Brain microvascular endothelial cell (primary cell): ENCODE data around the gene RARG.
A peak's percentile ranks its signal among the peaks of the same experiment; 100 is the strongest.

Experiments used
- DNase-seq: peaks from one replicate; pipeline ENCODE4 v3.0.0-alpha.2; 2020
- H3K27ac ChIP-seq: fragments of 250-450 bp; sonication (Bioruptor Pico); 2 replicates; pipeline ENCODE4 v1.5.1; 2020; ENCODE audit warnings: mild to moderate bottlenecking, moderate library complexity
- H3K27me3 ChIP-seq: fragments of 250-450 bp; sonication (Bioruptor Pico); replicated peaks from 2 replicates; pipeline ENCODE4 v1.5.1; 2020; ENCODE audit warnings: mild to moderate bottlenecking
- H3K36me3 ChIP-seq: fragments of 250-450 bp; sonication (Bioruptor Pico); replicated peaks from 2 replicates; pipeline ENCODE4 v1.5.1; 2020; ENCODE audit warnings: mild to moderate bottlenecking
- H3K4me3 ChIP-seq: 2 replicates; pipeline ENCODE4 v1.5.1; 2011; ENCODE audit warnings: low read depth, mild to moderate bottlenecking, control low read depth, low read length, moderate library complexity
- CTCF ChIP-seq: IDR thresholded peaks from 2 replicates; pipeline ENCODE4 v1.5.1; 2011; ENCODE audit warnings: low read depth, mild to moderate bottlenecking, moderate library complexity, low read length, control low read depth, inconsistent platforms; ENCODE audit errors: missing control alignments
- in situ Hi-C: cut with HindIII; loops from 2 replicates; pipeline ENCODE4 v1.10.0; 2017; ENCODE audit warnings: low sequenced_read_pairs, low pct_ligation_motif_present

The RARG gene

GRCh38 chr12:53185582-53186153 lies 46.3 kb downstream of the RARG start:
- no peak for TF ChIP-seq CTCF
- no peak for DNase-seq
- peaks cover 52% of the 10 kb centered on the region for H3K36me3 ChIP-seq
- H3K27me3 ChIP-seq = no peaks in the 10 kb centered on the region
- in situ Hi-C loops = no loop called here
- H3K27ac ChIP-seq = no peak overlapping the region
- H3K4me3 ChIP-seq = no peak overlapping the region

DNA sequence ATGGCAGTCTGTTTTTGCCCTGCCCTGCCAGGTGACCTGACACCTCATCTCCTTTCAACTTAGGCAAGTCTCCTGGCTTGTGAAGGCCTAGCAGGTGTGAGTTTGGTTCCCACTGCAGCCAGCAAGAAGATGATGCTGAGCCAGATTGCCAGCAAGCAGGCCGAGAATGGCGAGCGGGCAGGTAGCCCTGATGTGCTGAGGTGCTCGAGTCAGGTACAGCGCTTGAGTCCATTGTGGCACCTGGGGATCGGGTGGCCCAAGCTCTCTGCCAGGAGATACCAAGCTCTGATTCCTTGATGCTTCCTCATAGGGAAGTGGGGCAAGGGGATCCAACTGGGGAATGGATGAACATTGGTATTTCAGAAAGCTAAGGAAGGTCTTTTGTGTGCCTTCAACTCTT lies 47.2 kb downstream of the RARG start:
- TF ChIP-seq CTCF = no peak
- Histone ChIP-seq H3K4me3 (no peak overlapping the region), H3K27ac (no peak overlapping the region), H3K27me3 (no peaks in the 10 kb centered on the region), H3K36me3 (peaks cover 52% of the 10 kb centered on the region)
- no peak for DNase-seq
- in situ Hi-C loops = no loop called here

GRCh38 chr12:53182903-53183302 lies 49.1 kb downstream of the RARG start:
- in situ Hi-C loops = no loop called here
- H3K27ac ChIP-seq = no peak overlapping the region

DNA sequence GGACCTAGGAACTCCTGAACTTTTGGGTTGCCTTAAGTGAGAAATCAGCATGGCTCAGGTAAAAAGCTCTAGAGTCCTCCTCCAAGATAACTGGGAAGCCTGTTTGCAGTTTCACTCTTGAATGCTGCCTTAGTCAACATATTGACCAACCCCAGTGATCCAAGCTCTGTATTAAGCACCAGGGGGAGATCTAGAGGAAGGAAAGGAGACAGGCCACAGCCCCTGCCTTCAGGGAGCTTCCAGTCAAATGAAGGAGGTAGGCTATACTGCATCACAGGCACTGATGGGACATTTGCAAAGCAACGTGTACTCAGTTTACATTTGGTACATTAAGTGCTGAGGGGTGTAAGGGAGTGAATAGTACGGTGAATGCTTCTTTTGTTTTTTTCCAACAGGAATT lies 50.1 kb downstream of the RARG start:
- Histone ChIP-seq H3K4me3 (peak overlapping the region; percentile 79), H3K27ac (no peak overlapping the region), H3K36me3 (peaks cover 34% of the 10 kb centered on the region), H3K27me3 (no peaks in the 10 kb centered on the region)
- DNase-seq = no peak
- in situ Hi-C loops = no loop called here
- TF ChIP-seq CTCF = no peak

More at GRCh38 chr12:53182903-53183302, 49.1 kb downstream of the RARG start:
- no peak for DNase-seq
- Histone ChIP-seq H3K4me3 (no peak overlapping the region), H3K27me3 (no peaks in the 10 kb centered on the region), H3K36me3 (peaks cover 44% of the 10 kb centered on the region)
- TF ChIP-seq CTCF = no peak

DNA sequence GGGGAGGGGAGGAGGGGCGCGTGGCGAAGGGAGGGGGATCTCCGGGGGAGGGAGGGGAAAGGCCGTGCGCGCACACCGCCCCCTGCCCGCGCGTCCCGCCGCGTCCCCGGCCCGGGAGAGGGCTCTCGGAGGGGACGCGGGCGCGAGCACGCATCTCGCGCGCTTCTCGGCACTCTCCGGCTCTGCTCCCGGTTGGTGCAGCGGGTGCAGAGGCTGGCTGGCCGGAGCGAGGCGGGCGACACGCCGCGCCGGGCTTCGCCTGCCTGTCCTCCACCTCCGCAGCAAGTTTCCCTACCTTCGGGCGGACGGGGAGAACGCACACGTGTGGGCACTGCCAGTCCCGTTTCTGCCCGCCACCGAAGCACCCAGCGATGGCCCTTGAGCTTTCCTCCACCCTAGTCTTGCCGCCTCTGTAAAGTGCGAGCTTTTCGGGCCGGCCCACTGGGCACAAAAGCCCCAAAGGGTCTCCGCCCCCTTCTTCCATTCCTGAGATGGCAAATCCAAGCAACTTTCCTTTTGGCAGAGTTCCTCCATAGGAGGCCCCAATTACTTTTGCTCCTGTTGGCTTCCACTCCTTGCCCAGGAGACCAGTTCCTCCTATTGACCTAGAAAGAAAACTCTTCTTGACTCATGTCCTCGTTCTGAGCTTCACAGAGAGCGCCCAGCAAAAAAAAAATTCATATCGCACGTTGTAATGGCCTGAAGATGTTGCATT lies 50.9 kb downstream of the RARG start:
- Histone ChIP-seq H3K27me3 (no peaks in the 10 kb centered on the region), H3K36me3 (peaks cover 25% of the 10 kb centered on the region), H3K4me3 (peak overlapping the region; percentile 79), H3K27ac (peak overlapping the region; percentile 87)
- DNase-seq = peak; percentile 41
- in situ Hi-C loops = no loop called here
- no peak for TF ChIP-seq CTCF
